GM12878 (cell line): ENCODE data around the gene NSD2. TPM values are rescaled to one million over a fixed set of nuclear protein-coding genes. Genes with fewer than 3 reads are reported as not detected.

Experiments used
- ATAC-seq: fragments of 200-7000 bp; cut with Tn5 transposase; 3 replicates; pipeline ENCODE4 v1.9.1; 2020; ENCODE audit warnings: mild to moderate bottlenecking, moderate library complexity
- BruUV-seq: library from RNA; stranded (reverse); fragments of 400-500 nt; replicated peaks from 2 replicates; lab custom pipeline; 2021; lab: Mats Ljungman, UMichigan
- CTCF ChIA-PET: fragments of 300-600 bp; sonication (Branson Sonifier 250); formaldehyde crosslinking; extraction: SDS; loops from one replicate; lab custom pipeline; 2021; ENCODE audit warnings: inconsistent platforms; lab: Yijun Ruan, JAX
- POLR2A ChIA-PET: fragments of 350-600 bp; formaldehyde crosslinking; extraction: SDS; loops from one replicate; lab custom pipeline; 2021; ENCODE audit warnings: inconsistent platforms; lab: Charles Lee
- RAD21 ChIA-PET: fragments of 300-600 bp; sonication (Branson Sonifier 250); formaldehyde crosslinking; loops from one replicate; lab custom pipeline; 2023; ENCODE audit warnings: antibody characterized with exemption; ENCODE audit not compliant: unreplicated experiment; lab: Charles Lee
- SMC1A ChIA-PET: fragments of 300-600 bp; sonication (Branson Sonifier 250); formaldehyde crosslinking; loops from one replicate; lab custom pipeline; 2023; ENCODE audit not compliant: unreplicated experiment, uncharacterized antibody; lab: Charles Lee
- DNase-seq: peaks from one replicate; pipeline ENCODE4 v3.0.0-alpha.2; 2011; ENCODE audit warnings: low read depth, low spot score
- FAIRE-seq: peaks from 3 replicates; lab custom pipeline; 2011; peaks lifted over from hg19 to GRCh38; lab: Jason Lieb, UNC
- H2AFZ ChIP-seq: 2 replicates; pipeline ENCODE4 v1.6.0; 2011; ENCODE audit warnings: low read depth, low read length, control low read depth; ENCODE audit not compliant: control insufficient read depth
- H3K27ac ChIP-seq: 2 replicates; pipeline ENCODE4 v1.5.1; 2011; ENCODE audit warnings: control low read depth; ENCODE audit not compliant: control insufficient read depth, insufficient read depth
- H3K27me3 ChIP-seq, 2 experiments: replicated peaks in 1 of 2; 2 replicates each; pipeline versions ENCODE4 v1.6.0 to v1.6.1; 2011; ENCODE audit warnings: low read length in 1 of 2; ENCODE audit not compliant: control insufficient read depth in 2 of 2, insufficient read depth in 2 of 2
- H3K36me3 ChIP-seq, 2 experiments: 2 replicates each; pipeline ENCODE4 v1.5.1; 2011; ENCODE audit warnings: low read length in 1 of 2; ENCODE audit not compliant: control insufficient read depth in 2 of 2, insufficient read depth in 2 of 2
- H3K4me1 ChIP-seq: 2 replicates; pipeline ENCODE4 v1.6.1; 2011; ENCODE audit warnings: mild to moderate bottlenecking, low read length, moderate library complexity, mixed read lengths; ENCODE audit not compliant: control insufficient read depth, insufficient read depth
- H3K4me2 ChIP-seq: 2 replicates; pipeline ENCODE4 v1.6.0; 2011; ENCODE audit warnings: control low read depth; ENCODE audit not compliant: control insufficient read depth, insufficient read depth
- H3K4me3 ChIP-seq: fragments of 200-600 bp; sonication (generic); 2 replicates; pipeline ENCODE4 v1.5.1; 2016
- H3K79me2 ChIP-seq: 2 replicates; pipeline ENCODE4 v1.6.0; 2011; ENCODE audit warnings: low read length; ENCODE audit not compliant: control insufficient read depth, insufficient read depth
- H3K9ac ChIP-seq: 2 replicates; pipeline ENCODE4 v1.8.0; 2011; ENCODE audit warnings: low read length, control low read depth, mixed read lengths; ENCODE audit not compliant: control insufficient read depth, insufficient read depth
- H3K9me3 ChIP-seq: replicated peaks from 3 replicates; pipeline ENCODE4 v1.5.1; 2011; ENCODE audit warnings: mild to moderate bottlenecking, low read length; ENCODE audit not compliant: control insufficient read depth, insufficient read depth
- H4K20me1 ChIP-seq: 2 replicates; pipeline ENCODE4 v1.6.0; 2011; ENCODE audit not compliant: control insufficient read depth, insufficient read depth
- BCL11A ChIP-seq: IDR thresholded peaks from 2 replicates; pipeline ENCODE4 v1.6.1; 2011; ENCODE audit warnings: low read depth, low read length
- EGR1 ChIP-seq, 2 experiments: IDR thresholded peaks; 1 replicate in 1 of 2; 2 replicates in 1 of 2; pipeline ENCODE4 v1.6.1; 2011 to 2012; ENCODE audit warnings: low read depth in 2 of 2, low read length in 2 of 2, borderline replicate concordance in 1 of 2, mild to moderate bottlenecking in 1 of 2, moderate library complexity in 1 of 2
- FOS ChIP-seq: IDR thresholded peaks from 3 replicates; pipeline ENCODE4 v1.6.1; 2011; ENCODE audit warnings: borderline replicate concordance; ENCODE audit not compliant: insufficient read length; ENCODE audit errors: extremely low read depth
- KLF5 ChIP-seq: fragments of 450-650 bp; IDR thresholded peaks from 2 replicates; pipeline ENCODE4 v1.6.1; 2014; ENCODE audit warnings: mild to moderate bottlenecking; ENCODE audit not compliant: partially characterized antibody
- MTA3 ChIP-seq: IDR thresholded peaks from 2 replicates; pipeline ENCODE4 v1.6.1; 2012; ENCODE audit warnings: low read length, inconsistent platforms, borderline replicate concordance
- NFXL1 ChIP-seq: fragments of 450-650 bp; IDR thresholded peaks from 2 replicates; pipeline ENCODE4 v1.6.1; 2017; ENCODE audit warnings: antibody characterized with exemption, mild to moderate bottlenecking, borderline replicate concordance
- POLR2A ChIP-seq: IDR thresholded peaks from 2 replicates; pipeline ENCODE4 v1.6.1; 2011; ENCODE audit warnings: low read depth, mild to moderate bottlenecking, low read length
- TARDBP ChIP-seq: IDR thresholded peaks from 2 replicates; pipeline ENCODE4 v1.6.1; 2016; ENCODE audit warnings: borderline replicate concordance
- ZBTB4 ChIP-seq: fragments of 450-650 bp; formaldehyde crosslinking; IDR thresholded peaks from 2 replicates; pipeline ENCODE4 v1.4.0; 2022; ENCODE audit warnings: mild to moderate bottlenecking, moderate library complexity
- WGBS: methylation state at CpG from one replicate; pipeline ENCODE4 v1.1.6; 2016; ENCODE audit warnings: low lambda C conversion rate; ENCODE audit not compliant: insufficient replicate concordance, insufficient coverage; ENCODE audit errors: missing lambda C conversion rate; 5-methylcytosine and 5-hydroxymethylcytosine counted together
- in situ Hi-C: fragments of 300-500 bp; cut with MboI; formaldehyde crosslinking; loops from 9 replicates; pipeline ENCODE4 v1.14.3; 2018; ENCODE audit warnings: mixed read lengths
- intact Hi-C: fragments of 100-400 bp; cut with micrococcal nuclease; formaldehyde crosslinking; loops from one replicate; pipeline ENCODE4 v1.14.2; 2022; ENCODE audit not compliant: unreplicated experiment
- polyA plus RNA-seq, 11 experiments: library from polyadenylated mRNA; depleted of rRNA in 4 of 11; unstranded in 6 of 11; stranded (reverse) in 5 of 11; fragments of >200 nt; fragmentation: Nextera tagmentation in 4 of 11; fragmentation: Illumina TruSeq in 1 of 11; extraction: Ambion mirVana in 4 of 11; extraction: Trizol in 1 of 11; gene quantifications; 1 replicate in 1 of 11; 2 replicates in 10 of 11; pipeline versions ENCODE4 v1.2.1 to v1.2.3, GENCODE V29; 2011 to 2016; ENCODE audit warnings: inconsistent platforms in 2 of 11, missing spikeins in 2 of 11, low read depth in 1 of 11
- total RNA-seq, 4 experiments: library from RNA; depleted of rRNA in 3 of 4; stranded (reverse); fragments of >200 nt in 3 of 4; fragmentation: Illumina TruSeq in 1 of 4; extraction: Trizol in 1 of 4; gene quantifications; 2 replicates each; pipeline versions ENCODE4 v1.2.1 to v1.2.3, GENCODE V29; 2013 to 2021
- TF ChIP-seq, protein P1 (sequence below): fragments of 150-350 bp; IDR thresholded peaks from 2 replicates; pipeline ENCODE4 v1.6.1; 2014; ENCODE audit warnings: mild to moderate bottlenecking, low read depth, low read length

The NSD2 gene
- total and polyA plus RNA-seq, 10 of the 15 experiments (the other 5 are each of a cell fraction or from before 2014, with no cell fraction given), result 8.6 to 139 (median 67.2) TPM

DNA sequence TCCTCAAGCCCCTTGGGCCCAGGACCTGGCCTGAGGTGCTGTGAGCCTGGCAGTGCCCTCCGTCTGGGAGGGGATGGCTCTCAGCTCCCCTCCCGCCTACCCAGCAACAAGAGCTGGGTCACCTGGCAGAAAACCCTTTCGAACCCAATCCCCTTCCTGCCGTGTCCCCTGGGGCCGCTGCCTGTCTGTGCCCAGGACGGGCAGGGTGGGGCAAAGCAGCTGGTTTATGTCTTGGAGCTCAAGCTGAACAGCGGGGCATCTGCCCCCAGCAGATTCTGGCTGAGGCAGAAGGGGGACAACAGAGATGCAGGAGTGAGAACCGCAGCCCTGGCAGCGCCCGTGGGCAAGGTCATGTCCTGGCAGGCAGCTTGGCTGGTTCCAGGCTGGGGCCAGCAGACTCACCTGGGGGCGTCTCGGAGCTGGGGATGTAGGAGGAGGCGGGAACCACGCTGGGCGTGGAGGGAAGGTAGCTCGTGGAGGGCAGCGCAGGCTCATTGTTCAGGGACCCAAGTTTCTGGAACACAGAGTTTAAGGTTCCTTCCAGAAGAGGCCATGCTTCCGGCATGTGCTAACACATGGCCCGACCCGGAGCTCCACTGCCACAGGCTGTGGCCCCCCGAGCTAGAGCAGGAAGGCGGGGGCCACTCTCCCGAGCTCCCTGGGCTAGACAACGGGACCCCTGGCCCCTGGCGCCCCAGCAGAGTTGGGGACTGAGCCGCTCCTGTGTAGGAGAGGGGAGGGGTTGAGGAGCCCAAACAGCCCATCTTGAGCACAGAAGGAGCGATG is 113.4 kb downstream of the NSD2 start:
- no peaks in the 10 kb centered on the region for H3K4me1 ChIP-seq
- H3K9me3 ChIP-seq, result no peaks in the 10 kb centered on the region
- no peak overlapping the region for H3K9ac ChIP-seq
- POLR2A ChIA-PET, result no interaction called here
- CTCF ChIA-PET, result no interaction called here
- DNase-seq (no peak), ATAC-seq (peak; percentile 9; the same call in 2 of the 3 replicates)
- H4K20me1 ChIP-seq, result no peaks in the 10 kb centered on the region
- H3K27me3 ChIP-seq, result no peaks in the 10 kb centered on the region
- H3K36me3 ChIP-seq, result peaks cover 13 to 53% of the 10 kb centered on the region in 2 experiments; a peak in 3 of 4 replicates
- no peak overlapping the region for H3K4me3 ChIP-seq
- TF ChIP-seq TARDBP (no peak), BCL11A (no peak), POLR2A (peak; percentile 29; the same call in 1 of the 2 replicates)
- TF ChIP-seq, all 136 proteins: peak for 1
- Histone ChIP-seq H3K79me2 (no peaks in the 10 kb centered on the region), H3K4me2 (no peak overlapping the region), H2AFZ (no peak overlapping the region), H3K27ac (no peak overlapping the region)
- SMC1A ChIA-PET, result no interaction called here
- in situ Hi-C loops, result no loop called here
- WGBS, result 73% methylated on average over 27 of the region's 27 CpGs
- intact Hi-C loops, result no loop called here
- no peak for FAIRE-seq
- RAD21 ChIA-PET, result no interaction called here
- no TSS peak for BruUV-seq

- Histone ChIP-seq H3K27me3 (no peaks in the 10 kb centered on the region), H3K9ac (no peak overlapping the region), H4K20me1 (no peaks in the 10 kb centered on the region), H3K79me2 (no peaks in the 10 kb centered on the region), H2AFZ (no peak overlapping the region), H3K4me2 (no peak overlapping the region), H3K27ac (no peak overlapping the region), H3K4me3 (no peak overlapping the region), H3K36me3 (peaks cover 17 to 56% of the 10 kb centered on the region in 2 experiments; a peak in 3 of 4 replicates), H3K9me3 (no peaks in the 10 kb centered on the region), H3K4me1 (no peaks in the 10 kb centered on the region)
- WGBS, result 89% methylated on average over 14 of the region's 14 CpGs
- ChIA-PET RAD21 (no interaction called here), CTCF (no interaction called here), POLR2A (no interaction called here), SMC1A (no interaction called here)
- no peak for FAIRE-seq
- intact Hi-C loops, result no loop called here
- in situ Hi-C loops, result no loop called here
- BruUV-seq, result no TSS peak
- ATAC-seq, result no peak; the same call in 1 of the 3 replicates
- no peak for DNase-seq
- TF ChIP-seq NFXL1 (no peak), KLF5 (no peak), EGR1 (IDR thresholded peaks at IDR 0.05; ENCODE audit: borderline replicate concordance in 1 of 2, low read depth in 2 of 2, low read length in 2 of 2) (no peak), MTA3 (no peak), FOS (no peak), ZBTB4 (CRISPR knock-in tag) (no peak)
- TF ChIP-seq, protein P1, sequence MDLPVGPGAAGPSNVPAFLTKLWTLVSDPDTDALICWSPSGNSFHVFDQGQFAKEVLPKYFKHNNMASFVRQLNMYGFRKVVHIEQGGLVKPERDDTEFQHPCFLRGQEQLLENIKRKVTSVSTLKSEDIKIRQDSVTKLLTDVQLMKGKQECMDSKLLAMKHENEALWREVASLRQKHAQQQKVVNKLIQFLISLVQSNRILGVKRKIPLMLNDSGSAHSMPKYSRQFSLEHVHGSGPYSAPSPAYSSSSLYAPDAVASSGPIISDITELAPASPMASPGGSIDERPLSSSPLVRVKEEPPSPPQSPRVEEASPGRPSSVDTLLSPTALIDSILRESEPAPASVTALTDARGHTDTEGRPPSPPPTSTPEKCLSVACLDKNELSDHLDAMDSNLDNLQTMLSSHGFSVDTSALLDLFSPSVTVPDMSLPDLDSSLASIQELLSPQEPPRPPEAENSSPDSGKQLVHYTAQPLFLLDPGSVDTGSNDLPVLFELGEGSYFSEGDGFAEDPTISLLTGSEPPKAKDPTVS, result no peak
These were observed 114.1 kb downstream of the NSD2 start for GRCh38 chr4:1985294-1985693.
